ENCODE results near the gene C16orf54.
A peak's percentile ranks its signal among the peaks of the same experiment; 100 is the strongest.
"Not testable (repeated sequence)": the region's sequence is repeated elsewhere in the genome, so short reads cannot be mapped to it uniquely, and the experiment has no call there.

C16orf54 gene

DNA sequence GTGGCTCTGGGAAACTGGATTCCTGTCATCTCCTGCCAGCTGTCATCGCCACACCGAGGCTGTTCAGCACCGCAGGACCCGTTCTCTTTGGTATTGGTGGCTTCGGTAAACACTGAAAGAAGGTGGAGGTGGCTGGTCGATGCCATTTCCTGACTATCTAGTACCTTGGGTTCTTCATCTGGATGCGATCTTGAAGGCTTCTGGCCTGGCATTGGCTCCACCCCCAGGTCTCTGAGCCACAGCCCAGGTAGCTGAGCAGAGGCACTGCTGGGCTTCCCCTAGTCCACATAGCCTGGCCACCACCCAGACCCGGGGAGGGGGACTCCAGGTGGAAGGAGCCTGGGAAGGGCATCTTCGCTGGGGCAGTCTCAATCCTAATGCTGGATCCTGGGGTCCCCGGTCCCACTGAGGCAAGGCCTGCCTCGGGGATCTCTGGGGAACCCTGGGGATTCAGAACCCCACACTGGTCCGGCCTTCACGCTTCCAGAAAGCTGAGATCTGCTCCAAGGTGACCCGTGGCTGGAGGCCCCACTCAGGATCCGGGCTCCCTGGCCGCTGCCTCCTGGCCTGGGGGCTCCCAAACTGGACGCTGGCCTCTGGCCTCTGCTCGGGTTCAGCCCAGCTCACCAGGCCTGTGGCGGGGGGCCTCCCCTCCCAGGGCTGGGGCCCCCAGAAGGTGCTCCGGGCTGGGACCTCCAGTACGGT, 1.8 kb downstream of the C16orf54 start:
- peak in 1 of 10 donors; percentile 70 for DNase-seq
- intact Hi-C loops (cut with DNase I): no loop called here

DNA sequence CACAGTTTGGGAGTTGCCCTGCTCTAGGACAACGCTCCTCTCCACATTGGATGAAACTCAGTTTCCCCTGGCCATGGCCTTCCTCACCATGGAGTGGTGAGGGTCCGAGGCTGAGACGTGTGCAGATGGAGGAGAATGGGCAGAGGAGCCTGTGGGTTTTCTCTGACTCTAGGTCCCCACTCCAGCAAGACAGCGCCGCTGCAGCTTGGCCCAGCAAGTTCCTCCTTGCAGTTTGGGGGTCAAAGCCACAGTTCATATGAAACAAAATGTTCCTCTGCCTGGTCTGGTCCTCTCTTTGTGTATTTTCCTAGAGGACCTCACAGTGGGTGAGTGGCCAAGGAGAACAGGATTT, 2.3 kb downstream of the C16orf54 start:
- intact Hi-C loops (cut with DNase I): no loop called here

DNA sequence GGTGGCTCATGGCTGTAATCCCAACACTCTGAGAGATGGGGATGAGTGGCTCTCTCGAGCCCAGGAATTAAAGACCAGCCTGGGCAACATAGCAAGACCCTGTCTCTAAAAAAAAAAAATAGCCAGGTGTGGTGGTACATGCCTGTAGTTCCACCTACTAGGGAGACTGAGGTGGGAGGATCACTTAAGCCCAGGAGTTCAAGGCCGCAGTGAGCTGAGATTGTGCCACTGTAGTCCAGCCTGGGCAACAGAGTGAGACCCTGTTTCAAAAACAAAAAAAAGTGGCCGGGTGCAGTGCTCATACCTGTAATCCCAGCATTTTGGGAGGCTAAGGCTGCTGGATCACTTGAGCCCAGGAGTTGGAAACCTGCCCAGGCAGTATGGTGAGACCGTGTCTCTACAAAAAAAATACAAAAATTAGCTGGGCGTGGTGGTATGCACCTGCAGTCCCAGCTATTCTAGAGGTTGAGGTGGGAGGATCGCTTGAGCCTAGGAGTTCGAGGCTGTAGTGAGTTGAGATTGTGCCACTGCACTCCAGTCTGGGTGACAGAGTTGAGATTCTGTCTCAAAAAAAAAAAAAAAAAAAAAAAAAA, 3.0 kb downstream of the C16orf54 start:
- peak in 2 of 10 donors; percentile 9 to 24 for DNase-seq
- intact Hi-C loops (cut with DNase I): no loop called here

More for the DNA sequence above, 2.3 kb downstream of the C16orf54 start:
- peak in 2 of 10 donors; percentile 68 to 78 for DNase-seq

DNA sequence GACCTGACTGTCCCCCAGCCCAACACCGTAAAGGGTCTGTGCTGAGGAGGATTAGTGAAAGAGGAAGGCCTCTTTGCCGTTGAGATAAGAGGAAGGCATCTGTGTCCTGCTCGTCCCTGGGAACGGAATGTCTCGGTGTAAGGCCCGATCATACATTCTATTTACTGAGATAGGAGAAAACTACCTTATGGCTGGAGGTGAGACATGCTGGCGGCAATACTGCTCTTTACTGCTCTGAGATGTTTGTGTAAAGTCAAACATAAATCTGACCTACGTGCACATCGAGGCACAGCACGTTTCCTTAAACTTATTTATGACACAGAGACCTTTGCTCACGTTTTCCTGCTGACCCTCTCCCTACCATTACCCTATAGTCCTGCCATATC, 5.2 kb downstream of the C16orf54 start:
- intact Hi-C loops (cut with DNase I): not testable (repeated sequence)
- DNase-seq: peak in 1 of 10 donors; percentile 39

DNA sequence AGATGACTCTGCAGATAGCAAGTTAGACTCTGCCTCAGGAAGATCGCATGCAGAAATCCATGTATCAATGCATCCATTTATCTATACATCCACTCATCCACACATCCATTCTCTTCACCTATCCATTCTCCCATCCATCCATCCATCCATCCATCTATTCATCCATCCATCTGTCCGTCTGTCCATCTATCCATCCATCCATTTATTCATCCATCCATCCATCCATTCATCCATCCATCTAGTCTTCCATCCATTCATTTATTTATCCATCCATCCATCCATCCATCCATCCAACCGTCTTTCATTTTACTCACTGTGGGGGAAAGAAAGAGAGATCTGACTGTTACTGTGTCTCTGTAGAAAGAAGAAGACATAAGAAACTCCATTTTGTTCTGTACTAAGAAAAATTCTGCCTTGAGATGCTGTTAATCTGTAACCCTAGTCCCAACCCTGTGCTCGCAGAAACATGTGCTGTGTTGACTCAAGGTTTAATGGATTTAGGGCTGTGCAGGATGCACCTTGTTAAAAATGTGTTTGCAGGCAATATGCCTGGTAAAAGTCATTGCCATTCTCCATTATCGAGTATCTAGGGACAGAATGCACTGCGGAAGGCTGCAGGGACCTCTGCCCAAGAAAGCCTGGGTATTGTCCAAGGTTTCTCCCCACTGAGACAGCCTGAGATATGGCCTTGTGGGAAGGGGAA, 5.7 kb downstream of the C16orf54 start:
- intact Hi-C loops (cut with DNase I): not testable (repeated sequence)
- peak in 1 of 10 donors; percentile 7 for DNase-seq

DNA sequence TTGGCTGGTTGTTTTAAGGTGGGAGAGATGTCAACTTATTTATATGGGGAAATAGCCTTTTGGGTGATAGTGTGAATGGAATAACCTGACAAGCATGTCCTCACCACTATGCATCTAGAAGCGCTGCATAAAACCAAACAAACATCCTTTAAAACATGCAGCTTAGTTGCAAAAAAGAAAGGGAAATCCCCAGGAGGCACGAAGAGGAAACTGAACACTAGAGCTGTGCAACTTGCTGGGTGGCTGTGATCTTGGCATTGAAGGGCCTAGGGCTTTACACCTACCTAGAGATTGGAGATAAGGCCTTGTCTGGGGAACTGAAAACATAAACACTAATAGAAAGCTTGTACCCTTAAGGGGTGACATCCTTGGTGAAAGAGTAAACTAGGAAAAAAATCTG, 7.3 kb downstream of the C16orf54 start:
- no peak for DNase-seq
- intact Hi-C loops (cut with DNase I): no loop called here

DNA sequence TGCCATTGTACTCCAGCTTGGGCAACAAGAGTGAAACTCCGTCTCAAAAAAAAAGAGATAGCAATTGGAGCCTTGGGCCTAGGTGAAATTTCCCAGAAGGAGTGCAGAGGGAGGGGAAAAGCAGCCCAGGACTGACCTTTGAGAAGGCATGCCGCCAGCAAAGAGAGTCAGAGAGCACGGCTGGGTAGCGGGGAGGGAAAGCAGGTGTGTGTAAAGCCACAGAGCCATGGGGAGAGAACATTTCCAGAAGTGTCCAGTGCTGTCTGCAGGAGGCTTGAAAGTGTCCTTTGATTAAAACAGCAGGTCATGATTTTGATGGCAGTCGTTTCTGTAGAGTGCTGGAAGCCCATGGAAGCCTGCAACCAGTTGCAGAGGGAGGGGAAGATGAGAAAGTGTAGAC, 8.1 kb downstream of the C16orf54 start:
- intact Hi-C loops (cut with DNase I): no loop called here

DNA sequence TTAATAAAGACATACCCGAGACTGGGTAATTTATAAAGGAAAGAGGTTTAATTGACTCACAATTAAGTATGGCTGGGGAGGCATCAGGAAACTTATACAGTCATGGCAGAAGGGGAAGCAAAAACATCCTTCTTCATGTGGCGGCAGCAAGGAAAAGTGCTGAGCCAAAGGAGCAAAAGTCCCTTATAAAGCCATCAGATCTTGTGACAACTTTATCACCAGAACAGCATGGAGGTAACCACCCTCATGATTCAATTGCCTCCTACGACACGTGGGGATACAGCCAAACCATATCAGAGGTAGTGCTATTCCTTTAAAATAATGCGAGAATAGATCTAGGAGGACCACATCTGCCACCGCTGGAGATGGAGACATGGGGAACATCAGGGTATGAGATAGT, 9.0 kb downstream of the C16orf54 start:
- intact Hi-C loops (cut with DNase I): no loop called here
- DNase-seq: peak in 1 of 10 donors; percentile 18

More for the DNA sequence above, 8.1 kb downstream of the C16orf54 start:
- no peak for DNase-seq

DNA sequence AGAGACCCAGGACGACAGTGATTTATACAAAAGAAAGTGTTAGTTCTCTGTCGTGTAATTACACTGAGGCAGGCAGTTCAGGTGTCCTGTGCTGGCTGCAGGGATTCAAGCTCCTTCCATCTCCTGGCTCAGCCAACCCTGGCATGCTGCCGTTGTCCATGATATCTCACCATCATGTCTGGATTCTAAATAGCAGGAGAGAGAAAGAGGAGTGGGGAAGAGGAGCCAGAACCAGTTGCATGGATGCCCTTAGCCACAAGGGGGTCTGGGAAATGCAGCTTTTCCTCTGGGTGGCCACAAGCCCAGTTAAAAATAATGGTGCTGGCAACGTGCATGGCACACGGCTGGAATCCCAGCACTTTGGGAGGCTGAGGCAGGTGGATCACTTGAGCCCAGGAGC, 9.7 kb downstream of the C16orf54 start:
- no peak for DNase-seq
- intact Hi-C loops (cut with DNase I): no loop called here

DNA sequence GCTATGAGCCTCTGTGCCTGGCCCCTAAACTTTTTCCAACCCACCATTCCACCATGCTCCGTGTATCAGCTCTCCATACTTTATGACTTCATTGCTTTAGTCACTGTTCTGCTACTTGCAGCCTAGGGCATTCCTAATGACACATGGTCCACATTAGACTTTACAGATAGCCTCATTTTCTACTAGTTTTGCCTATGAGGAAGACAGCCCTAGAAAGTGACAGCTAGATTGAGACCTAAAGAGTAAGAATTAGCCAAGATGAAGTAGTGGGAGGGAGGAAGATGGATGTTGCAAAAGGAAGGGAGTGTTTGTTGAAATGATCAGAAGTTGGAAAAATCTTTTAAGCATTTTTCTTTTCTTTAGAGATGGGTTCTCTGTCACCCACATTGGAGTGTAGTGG, 11.0 kb downstream of the C16orf54 start:
- intact Hi-C loops (cut with DNase I): no loop called here
- no peak for DNase-seq

DNA sequence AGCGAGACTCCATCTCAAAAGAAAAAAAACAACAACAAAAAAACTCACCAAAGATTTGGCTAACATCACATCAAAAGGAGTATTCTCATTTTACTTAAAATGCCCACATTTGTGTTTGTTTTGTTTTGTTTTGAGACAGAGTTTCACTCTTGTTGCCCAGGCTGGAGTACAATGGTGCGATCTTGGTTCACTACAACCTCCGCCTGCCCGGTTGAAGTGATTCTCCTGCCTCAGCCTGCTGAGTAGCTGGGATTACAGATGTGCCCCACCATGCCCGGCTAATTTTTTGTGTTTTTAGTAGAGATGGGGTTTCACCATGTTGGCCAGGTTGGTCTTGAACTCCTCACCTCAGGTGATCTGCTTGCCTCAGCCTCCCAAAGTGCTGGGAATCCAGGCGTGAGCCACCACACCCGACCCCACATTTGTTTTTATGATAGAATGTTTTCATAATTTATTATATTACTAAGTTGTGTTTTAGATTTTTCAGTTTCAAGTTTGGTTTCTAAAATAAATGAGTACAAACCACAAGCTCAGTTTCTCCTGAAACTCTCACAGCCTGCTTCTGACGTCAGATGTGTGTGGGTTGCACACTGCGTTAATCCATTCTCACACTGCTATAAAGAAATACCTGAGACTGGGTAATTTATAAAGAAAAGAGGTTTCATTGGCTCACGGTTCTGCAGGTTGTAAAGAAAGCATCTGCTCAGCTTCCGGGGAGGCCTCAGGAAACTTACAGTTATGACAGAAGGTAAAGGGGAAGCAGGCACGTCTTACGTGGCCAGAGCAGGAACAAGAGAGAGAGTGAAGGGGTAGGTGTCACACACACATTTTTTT, 13.8 kb downstream of the C16orf54 start:
- intact Hi-C loops (cut with DNase I): not testable (repeated sequence)
- DNase-seq: peak in 2 of 10 donors; percentile 11 to 13

DNA sequence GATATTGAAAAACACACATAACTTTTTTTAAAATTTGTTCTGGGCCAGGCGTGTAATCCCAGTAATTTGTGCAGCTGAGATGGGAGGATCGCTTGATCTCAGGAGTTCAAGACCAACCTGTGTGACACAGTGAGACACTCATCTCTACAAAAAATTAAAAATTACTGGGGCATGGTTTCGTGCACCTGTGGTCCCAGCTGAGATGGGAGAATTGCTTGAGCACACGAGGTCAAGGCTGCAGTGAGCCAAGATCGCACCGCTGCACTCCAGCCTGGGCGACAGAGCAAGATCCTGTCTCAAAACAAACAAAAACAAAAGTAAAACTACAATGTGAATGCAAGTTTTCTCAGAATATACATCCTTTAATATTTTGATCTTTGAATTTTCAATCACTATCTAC, 15.1 kb downstream of the C16orf54 start:
- intact Hi-C loops (cut with DNase I): no loop called here
- DNase-seq: peak in 1 of 10 donors; percentile 13

DNA sequence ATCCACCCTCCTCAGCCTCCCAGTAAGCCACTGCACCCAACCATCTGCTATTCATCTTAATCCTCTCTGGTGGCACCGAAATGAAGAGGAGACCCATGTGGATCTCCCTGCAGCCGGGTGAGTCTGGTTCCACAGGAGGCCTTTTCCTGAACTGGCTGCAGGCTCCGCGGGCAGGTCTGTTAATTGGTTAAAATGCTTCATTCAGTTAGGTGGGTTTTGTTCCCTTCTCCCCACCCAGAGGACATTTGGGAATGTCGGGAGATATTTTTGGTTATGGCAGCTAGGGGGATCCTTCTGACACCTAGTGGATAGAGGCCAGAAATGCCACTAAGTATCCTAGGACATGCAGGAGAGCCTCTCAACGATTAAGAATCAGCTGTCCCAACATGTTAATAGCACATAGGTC, 16.7 kb downstream of the C16orf54 start:
- DNase-seq: peak in 3 of 10 donors; percentile 6 to 72 (median 8)
- intact Hi-C loops (cut with DNase I): no loop called here

DNA sequence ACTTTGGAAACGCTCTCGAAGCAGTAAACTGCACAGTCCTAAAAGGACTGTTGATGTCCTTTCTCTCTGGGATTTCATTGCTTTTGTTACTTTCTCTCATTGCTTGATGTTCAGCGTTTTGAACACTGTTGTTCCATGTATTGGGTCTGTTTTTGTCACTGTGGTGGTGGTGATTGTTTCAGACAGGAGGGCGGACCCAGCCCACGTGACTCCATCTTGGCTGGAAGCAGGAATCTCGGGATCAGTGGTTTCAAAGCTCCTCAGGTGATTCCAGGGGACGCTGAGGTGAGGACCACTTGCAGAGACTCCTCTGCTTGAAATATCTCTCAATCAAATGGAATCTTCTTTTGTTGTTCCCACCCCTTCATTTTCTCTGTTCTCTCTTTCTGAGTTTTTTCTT, 18.3 kb downstream of the C16orf54 start:
- DNase-seq: peak in 2 of 10 donors; percentile 35 to 44
- intact Hi-C loops (cut with DNase I): no loop called here

DNA sequence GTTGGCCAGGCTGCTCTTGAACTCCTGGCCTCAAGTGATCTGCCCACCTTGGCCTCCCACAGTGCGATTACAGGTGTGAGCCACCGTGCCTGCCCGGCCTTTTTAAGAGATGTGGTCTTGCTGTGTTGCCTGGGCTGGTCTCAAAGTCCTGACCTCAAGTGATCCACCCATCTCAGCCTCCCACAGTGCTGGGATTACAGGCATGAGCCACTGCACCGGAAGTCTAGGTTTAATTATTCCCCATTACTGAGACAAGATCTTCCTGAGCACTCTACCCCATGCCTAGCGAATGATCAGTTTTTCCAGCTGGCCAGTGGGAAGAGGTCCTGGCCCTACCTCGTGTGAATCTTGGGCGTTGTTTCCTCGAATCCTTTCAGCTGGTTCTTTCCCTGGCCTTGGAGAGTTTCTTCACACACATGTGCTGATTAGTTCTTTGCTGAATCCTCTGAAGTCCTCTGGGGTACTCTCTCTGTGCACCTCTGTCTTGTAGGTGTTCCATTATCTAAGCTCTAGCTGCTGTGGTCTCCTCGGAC, 18.9 kb downstream of the C16orf54 start:
- peak in 1 of 10 donors; percentile 22 for DNase-seq
- intact Hi-C loops (cut with DNase I): no loop called here

DNA sequence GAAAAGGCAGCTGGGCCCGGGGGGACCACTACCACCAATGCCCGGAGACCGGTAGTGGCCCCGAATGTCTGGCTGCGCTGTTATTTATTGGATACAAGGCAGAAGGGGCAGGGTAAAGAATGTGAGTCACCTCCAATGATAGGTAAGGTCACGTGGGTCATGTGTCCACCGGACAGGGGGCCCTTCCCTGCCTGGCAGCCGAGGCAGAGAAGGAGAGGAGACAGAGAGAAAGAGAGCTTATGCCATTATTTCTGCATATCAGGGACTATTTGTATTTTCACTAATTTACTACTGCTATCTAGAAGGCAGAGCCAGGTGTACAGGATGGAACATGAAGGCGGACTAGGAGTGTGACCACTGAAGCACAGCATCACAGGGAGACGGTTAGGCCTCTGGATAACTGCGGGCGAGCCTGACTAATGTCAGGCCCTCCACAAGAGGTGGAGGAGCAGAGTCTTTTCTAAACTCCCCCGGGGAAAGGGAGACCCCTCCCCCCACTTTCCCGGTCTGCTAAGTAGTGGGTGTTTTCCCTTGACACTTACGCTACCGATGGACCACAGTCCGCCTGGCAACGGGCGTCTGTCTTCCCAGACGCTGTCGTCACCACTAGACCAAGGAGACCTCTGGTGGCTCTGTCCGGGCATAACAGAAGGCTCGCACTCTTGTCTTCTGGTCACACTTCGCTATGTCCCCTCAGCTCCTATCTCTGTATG, 24.5 kb downstream of the C16orf54 start:
- DNase-seq: peak; percentile 49 to 95 (median 74)
- intact Hi-C loops (cut with DNase I): not testable (repeated sequence)

DNA sequence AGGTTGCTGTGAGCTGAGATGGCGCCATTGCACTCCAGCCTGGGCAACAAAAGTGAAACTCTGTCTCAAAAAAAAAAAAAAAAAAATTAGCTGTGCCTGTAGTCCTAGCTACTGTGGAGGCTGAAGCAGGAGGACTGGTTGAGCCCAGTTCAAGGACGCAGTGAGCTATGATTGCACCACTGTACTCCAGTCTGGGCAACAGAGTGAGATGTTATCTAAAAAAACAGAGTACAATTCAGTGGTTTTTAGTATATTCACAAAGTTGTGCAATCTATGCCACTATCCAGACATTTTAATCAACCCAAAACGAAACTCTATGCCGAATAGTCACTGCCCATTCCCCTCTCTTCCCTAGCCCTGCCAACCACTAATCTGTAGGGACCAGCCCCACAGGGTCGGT, 25.1 kb downstream of the C16orf54 start:
- intact Hi-C loops (cut with DNase I): no loop called here
- DNase-seq: peak in 1 of 10 donors; percentile 11

DNA sequence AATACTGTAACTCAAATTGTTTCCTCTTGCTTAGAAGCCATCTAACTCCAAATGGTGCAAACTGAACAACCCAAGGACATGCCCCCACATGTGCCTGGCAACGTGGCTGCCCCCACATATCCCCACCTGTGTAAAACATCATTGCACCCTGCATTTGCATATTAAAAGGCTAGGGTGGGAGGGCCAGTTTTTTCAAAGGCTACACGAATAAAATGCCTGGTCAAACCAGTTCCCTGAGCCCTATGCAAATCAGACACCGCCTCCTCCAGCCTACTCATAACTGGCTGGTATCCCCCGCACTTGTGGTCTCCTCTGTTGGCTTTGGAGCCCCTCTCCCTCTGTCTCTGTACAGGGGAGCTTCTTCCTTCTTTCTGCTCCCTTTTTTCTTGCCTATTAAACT, 26.7 kb downstream of the C16orf54 start:
- peak in 1 of 10 donors; percentile 32 for DNase-seq
- intact Hi-C loops (cut with DNase I): no loop called here

DNA sequence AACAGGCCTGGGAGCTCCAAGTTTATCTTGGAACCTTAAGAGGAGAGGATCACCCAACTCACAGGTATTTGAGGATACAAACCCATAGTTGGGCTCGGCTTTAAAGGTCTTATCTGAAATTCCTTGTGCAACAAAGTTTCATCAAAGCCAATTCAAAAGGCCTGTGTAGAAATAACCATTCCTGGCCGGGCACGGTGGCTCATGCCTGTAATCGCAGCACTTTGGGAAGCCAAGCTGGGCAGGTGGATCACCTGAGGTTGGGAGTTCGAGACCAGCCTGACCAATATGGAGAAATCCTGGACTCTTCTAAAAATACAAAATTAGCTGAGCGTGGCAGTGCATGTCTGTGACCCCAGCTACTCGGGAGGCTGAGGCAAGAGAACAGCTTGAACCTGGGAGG, 28.7 kb downstream of the C16orf54 start:
- intact Hi-C loops (cut with DNase I): no loop called here
- peak in 2 of 10 donors; percentile 27 to 60 for DNase-seq

DNA sequence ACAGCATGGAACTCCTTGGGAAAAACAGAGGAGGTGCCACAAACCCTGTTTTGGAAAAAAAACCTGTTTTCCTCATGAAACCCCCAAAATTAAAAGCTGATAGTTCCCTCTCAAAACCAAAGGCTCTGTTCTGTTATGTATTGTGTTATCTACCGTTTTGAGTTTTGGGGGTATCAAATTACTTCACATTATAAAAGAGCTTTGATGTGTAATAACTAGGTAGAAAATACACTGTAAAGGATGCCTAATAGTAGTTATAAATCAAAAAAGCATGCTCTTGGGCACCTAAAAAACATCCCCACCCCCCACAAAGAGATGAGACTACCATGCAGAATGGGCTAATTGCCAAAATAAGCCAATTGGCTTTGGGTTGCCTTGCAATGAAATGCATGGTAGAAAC, 30.8 kb downstream of the C16orf54 start:
- no peak for DNase-seq
- intact Hi-C loops (cut with DNase I): no loop called here
